AG04450 (cell line): ENCODE results near the gene APOC3. TPM values are rescaled to one million over a fixed set of nuclear protein-coding genes. Genes with fewer than 3 reads are reported as not detected.

ENCODE experiments used
- CTCF ChIA-PET: fragments of 300-600, 350-600 bp; formaldehyde crosslinking; extraction: SDS; loops from one replicate; lab custom pipeline; 2022; ENCODE audit warnings: antibody characterized with exemption, inconsistent platforms; lab: Charles Lee
- POLR2A ChIA-PET: fragments of 350-600 bp; formaldehyde crosslinking; extraction: SDS; loops from one replicate; lab custom pipeline; 2021; ENCODE audit warnings: antibody characterized with exemption, inconsistent platforms; lab: Yijun Ruan, JAX
- DNase-seq: peaks from one replicate; pipeline ENCODE4 v3.0.0-alpha.2; 2011; ENCODE audit warnings: low read depth, low spot score
- H3K27ac ChIP-seq: one replicate; pipeline ENCODE4 v1.5.1; 2012; ENCODE audit warnings: low read depth, low read length, control low read depth
- H3K27me3 ChIP-seq: one replicate; pipeline ENCODE4 v1.6.0; 2012; ENCODE audit warnings: low read length; ENCODE audit not compliant: control insufficient read depth, insufficient read depth
- H3K4me3 ChIP-seq: 2 replicates; pipeline ENCODE4 v1.5.1; 2011; ENCODE audit warnings: mild to moderate bottlenecking, low read depth, low read length, control low read depth
- H3K9me3 ChIP-seq: 2 replicates; pipeline ENCODE4 v1.5.1; 2012; ENCODE audit warnings: low read length; ENCODE audit not compliant: control insufficient read depth, insufficient read depth
- CTCF ChIP-seq: IDR thresholded peaks from 2 replicates; pipeline ENCODE4 v1.5.1; 2011; ENCODE audit warnings: low read depth, low read length, control low read depth, inconsistent platforms
- polyA plus RNA-seq: library from polyadenylated mRNA; depleted of rRNA; stranded (reverse); fragments of >200 nt; gene quantifications from 2 replicates; pipeline ENCODE4 v1.2.3, GENCODE V29; 2011

APOC3 gene
- polyA plus RNA-seq, 1 experiment = not detected

GRCh38 chr11:116813781-116814471 is 15.8 kb upstream of the APOC3 start:
- ChIA-PET POLR2A (interaction anchor here (0.6 kb wide), 1 partner anchor 11 kb away, joined by 5 read pairs; no protein-coding TSS in a partner anchor), CTCF (interaction anchor here (1.7 to 2.6 kb wide), 2 partner anchors 22 to 23 kb away, joined by 6 to 12 read pairs; partner anchors contain the start of gene APOA5)
- Histone ChIP-seq H3K27me3 (peaks cover 7% of the 10 kb centered on the region), H3K27ac (no peak overlapping the region), H3K4me3 (no peak overlapping the region), H3K9me3 (no peaks in the 10 kb centered on the region)
- no peak for TF ChIP-seq CTCF
- no peak for DNase-seq

GRCh38 chr11:116814502-116814901 is 15.2 kb upstream of the APOC3 start:
- no peak for TF ChIP-seq CTCF
- Histone ChIP-seq H3K27ac (no peak overlapping the region), H3K4me3 (no peak overlapping the region), H3K27me3 (peaks cover 7% of the 10 kb centered on the region), H3K9me3 (no peaks in the 10 kb centered on the region)
- DNase-seq = no peak
- POLR2A ChIA-PET = no interaction called here
- CTCF ChIA-PET = interaction anchor here (2.6 kb wide), 1 partner anchor 24 kb away, joined by 12 read pairs; the partner anchor contains the start of gene APOA5

- no peaks in the 10 kb centered on the region for H3K9me3 ChIP-seq
- CTCF ChIA-PET = no interaction called here
- peaks cover 9% of the 10 kb centered on the region for H3K27me3 ChIP-seq
- no peak for TF ChIP-seq CTCF
- H3K27ac ChIP-seq = no peak overlapping the region
- H3K4me3 ChIP-seq = no peak overlapping the region
- POLR2A ChIA-PET = no interaction called here
- no peak for DNase-seq
These were observed 10.7 kb upstream of the APOC3 start for GRCh38 chr11:116819049-116819448.

GRCh38 chr11:116821050-116821918 is 8.4 kb upstream of the APOC3 start:
- POLR2A ChIA-PET = interaction anchor here (1.2 to 1.5 kb wide), 2 partner anchors 14 to 32 kb away, joined by 3 to 4 read pairs; no protein-coding TSS in a partner anchor
- CTCF ChIA-PET = interaction anchor here (1.5 kb wide), 1 partner anchor 14 kb away, joined by 5 read pairs; no protein-coding TSS in a partner anchor
- H3K4me3 ChIP-seq = no peak overlapping the region
- no peaks in the 10 kb centered on the region for H3K9me3 ChIP-seq
- TF ChIP-seq CTCF = no peak
- peaks cover 7% of the 10 kb centered on the region for H3K27me3 ChIP-seq
- H3K27ac ChIP-seq = no peak overlapping the region
- no peak for DNase-seq
